Amniotic epithelial cell (primary cell): ENCODE data around the gene GAS6.
A peak's percentile ranks its signal among the peaks of the same experiment; 100 is the strongest.

ENCODE experiments used
- DNase-seq: peaks from one replicate; pipeline ENCODE4 v3.0.0-alpha.2; 2010; ENCODE audit warnings: low read depth

Gene GAS6

DNA sequence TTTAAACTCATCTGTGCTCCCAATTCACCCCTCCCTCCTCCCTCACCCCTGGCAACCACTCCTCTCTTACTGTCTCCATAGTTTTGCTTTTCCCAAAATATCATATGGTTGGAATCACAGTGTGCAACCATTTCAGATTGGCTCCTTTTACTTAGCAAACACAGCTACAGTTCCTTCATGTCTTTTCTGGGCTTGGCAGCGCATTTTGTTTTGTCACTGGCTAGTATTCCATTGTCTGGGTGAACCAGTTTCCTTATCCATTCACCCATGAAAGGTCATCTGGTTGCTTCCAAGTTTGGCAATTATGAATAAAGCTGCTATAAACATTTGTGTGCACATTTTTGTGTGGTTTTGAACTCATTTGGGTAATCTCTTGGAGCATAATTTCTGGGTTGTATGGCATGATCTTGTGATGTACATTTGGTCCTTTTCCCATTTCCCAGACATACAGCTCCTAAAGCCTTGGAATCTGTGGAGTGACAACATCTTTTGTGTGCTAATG, 23.9 kb upstream of the GAS6 start:
- peak; percentile 29 for DNase-seq

DNA sequence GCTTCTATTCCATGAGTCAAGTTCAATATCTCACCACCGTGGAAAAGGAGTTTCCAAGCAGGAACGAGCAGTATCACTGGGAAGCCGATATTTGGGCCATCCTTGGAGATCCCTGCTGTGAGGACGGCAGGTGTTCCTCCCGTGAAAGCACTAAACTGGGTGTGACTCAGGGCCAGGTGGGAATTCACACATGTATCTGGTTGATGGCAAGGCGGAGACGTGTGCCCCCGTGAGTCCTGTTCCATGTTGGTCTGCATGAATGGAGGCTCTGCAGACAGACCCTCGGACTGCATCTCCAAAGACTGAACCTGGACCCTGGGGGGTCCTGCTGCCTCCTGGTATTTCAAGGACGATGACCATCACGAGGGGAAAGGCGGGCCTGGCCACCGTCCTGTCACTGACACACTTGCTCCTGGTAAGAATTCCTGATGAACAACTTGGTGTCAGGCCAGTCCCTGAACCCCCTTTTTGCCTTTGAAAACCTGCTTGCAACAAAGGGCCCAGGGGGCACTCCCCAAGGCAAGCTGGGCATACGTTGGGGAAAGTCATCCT, 22.8 kb upstream of the GAS6 start:
- no peak for DNase-seq

DNA sequence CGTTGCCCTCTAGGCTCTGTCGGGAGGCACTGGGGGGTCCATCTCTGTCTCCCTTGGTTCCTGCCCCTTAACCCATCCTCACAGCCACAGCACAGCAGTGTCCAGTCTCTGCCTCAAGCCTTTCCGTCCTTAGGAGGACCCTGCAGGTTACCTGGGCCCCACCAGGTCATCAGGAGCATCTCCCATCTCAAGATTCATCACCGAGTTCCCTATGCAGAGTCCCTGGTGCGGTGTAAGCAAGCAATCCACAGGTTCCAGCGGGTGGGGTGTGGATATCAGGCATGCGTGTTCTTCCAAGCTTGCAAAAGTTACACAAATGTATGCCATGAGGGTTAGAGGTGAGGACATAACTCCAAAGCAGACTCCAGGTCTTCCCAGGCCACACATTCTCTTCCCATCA, 20.9 kb upstream of the GAS6 start:
- no peak for DNase-seq

DNA sequence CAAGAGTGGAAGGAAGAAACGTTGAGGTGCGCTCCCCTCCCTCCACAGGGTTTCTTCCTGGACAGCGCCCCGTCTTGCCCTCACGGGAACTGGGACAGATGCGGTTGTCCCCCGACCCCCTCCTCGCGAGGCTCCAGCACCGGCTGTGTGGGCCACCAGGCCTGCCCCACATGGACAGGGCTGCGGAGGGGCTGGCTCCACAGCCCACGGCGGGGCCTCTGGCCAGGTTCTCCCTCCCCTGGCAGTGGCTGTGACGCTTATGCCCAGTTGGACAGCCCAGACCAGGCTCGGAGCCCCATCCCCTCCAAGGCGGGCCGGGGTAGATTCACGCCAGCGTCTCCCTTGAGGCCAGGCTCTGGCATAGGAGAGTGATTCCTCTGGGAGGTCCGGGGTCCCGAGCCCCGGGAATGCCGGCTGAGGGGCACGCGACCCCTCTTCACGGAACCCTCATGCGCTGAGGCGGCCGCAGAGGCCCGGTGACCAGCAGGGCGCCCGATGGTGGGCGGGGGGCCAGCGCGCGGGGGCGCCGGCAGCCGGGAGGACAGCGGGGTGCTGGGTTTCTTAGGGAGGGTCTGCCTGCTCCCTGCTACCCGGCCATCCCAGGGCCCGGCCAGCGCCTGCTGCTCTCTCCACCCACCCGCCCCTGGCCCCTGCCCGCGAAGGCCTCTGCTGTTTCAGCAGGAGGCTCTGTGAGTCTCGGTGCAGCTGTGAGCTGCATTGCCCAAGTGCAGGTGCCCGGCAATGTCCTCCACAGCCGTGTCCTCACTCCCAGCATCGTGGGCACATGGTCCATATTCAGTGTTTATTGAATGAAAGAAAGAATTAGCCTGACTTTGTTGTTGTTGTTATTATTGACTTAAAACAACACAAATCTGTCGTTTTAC, 20.3 kb upstream of the GAS6 start:
- DNase-seq, result no peak

DNA sequence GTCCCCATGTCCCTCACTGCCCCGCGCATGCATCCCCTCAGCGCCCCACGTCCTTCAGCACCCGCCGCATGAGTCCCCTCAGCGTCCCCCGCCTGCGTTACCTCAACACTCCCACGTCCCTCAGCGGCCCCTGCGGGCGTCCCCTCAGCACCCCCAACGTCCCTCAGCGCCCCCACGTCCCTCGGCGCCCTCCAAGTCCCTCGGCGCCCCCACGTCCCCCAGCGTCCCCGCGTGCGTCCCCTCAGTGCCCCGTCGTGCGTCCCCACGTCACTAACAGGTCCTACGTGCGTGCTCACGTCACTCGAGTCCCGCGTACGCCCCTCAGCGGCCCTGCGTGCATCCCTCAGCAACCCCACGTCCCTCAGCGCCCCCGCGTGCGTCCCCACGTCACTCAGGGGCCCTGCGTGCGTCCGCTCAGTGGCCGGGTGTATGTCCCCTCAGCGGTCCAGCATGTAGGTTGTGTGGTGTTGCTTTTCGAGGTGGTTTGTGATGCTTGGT, 19.5 kb upstream of the GAS6 start:
- DNase-seq, result no peak

DNA sequence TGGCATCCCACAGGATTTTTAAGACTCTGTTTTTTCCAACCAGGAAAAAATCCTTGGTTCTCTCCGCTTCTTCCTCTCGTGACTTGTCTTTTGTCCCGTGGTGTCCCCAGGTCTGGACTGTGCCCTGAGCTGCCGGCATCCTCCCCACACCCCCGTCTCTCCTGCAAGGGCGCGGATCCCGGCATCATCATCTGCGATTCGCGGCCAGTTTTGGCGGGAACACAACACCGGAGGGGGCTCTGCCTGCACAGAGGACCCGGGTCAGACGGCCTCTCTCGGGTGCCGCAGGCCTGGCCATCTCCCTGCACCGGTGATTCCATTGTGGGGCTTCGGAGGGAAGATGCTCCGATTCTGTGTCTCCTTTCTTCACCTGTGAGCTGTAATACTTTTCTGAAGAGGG, 18.8 kb upstream of the GAS6 start:
- DNase-seq, result no peak

DNA sequence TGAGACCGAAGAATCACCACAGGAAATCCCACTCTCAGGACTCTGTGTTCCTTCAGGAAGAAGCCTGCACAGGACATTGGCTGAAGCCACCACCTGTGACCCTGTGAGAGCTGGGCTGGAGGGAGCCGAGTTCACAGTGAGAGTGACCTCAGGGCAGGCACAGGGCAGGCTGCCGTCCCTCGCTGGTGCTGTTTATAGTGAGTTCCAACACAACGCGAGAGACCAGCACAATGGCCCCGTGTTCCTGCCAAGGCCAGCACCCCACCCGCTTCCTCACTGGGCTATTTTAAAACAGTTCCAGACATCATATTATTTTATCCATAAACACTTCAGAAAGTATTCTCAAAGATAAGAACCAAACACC, 18.4 kb upstream of the GAS6 start:
- no peak for DNase-seq

DNA sequence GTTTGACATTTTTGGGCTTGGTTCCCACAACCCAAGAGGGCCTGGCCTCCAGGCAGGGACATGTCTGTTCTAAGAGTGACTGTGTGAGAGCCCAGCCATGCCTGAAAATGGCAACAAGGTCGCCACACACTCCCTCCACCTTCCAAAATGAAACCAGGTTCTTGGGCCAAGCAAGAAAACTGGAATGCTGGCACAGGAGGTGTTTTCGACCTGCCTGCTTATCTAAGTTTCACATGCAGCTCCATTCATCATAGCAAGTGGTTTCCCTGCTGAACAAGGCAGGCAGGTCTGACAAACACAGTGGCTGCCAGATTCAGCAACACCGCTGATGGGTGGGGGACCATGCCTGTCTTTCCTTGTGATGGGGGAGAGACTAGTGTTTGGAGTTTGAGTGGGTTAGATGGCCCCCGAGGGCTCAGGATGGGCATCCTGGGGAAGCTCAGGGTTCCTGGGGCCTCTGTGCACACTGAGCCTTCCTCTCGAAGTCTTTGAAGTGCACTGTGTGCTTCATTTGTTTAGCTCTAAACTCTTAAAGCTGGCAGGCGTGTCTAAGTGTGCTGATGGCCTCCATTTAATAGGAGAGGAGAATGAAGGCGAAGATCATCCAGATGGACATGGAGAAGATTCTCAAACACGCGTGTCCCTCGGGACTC, 17.9 kb upstream of the GAS6 start:
- peak; percentile 45 for DNase-seq

DNA sequence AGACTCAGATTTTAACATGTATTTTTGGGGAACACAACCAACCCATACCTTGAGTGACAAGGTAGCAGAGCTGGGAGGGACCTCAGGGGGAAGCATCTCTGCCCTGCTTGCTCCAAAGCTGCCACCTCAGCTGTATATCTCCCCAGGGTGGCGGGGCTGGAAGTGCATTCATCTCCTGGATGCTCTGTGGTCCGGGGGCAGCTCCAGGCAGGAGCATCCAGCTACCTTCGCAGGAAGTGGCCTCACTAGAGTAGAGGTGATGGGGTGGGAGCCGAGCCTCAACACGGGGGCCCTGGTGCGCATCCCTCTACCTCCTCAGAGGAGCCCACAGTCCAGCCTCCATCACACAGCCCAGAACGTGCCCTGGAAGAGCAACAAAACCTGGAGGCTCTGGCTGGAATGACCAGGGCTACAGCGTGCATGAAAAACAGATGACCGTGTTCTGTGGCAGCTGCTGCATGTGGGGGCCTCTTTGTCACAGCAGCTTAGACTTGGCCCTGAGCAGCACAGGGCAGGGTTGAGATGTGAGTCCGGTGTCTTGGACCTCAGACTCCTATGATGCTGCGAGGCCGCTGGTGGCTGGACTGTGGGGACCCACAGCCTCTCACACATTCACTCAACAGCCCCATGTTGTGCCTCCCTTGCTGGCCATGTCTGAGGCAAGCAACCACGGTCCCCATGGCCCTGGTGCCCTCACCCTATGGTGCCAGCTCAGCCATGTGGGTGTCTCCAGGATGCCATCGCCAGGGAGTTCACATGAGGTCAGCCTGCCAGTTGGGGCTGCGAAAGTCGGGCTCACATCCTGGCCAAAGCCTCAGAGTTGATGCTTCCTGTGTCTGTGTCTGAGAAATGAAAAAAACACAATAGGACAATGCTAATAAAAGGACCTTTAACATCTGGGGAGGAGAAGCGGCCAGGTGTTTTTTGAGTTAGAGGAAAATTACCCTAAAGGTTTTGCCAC, 17.1 kb upstream of the GAS6 start:
- DNase-seq, result no peak

DNA sequence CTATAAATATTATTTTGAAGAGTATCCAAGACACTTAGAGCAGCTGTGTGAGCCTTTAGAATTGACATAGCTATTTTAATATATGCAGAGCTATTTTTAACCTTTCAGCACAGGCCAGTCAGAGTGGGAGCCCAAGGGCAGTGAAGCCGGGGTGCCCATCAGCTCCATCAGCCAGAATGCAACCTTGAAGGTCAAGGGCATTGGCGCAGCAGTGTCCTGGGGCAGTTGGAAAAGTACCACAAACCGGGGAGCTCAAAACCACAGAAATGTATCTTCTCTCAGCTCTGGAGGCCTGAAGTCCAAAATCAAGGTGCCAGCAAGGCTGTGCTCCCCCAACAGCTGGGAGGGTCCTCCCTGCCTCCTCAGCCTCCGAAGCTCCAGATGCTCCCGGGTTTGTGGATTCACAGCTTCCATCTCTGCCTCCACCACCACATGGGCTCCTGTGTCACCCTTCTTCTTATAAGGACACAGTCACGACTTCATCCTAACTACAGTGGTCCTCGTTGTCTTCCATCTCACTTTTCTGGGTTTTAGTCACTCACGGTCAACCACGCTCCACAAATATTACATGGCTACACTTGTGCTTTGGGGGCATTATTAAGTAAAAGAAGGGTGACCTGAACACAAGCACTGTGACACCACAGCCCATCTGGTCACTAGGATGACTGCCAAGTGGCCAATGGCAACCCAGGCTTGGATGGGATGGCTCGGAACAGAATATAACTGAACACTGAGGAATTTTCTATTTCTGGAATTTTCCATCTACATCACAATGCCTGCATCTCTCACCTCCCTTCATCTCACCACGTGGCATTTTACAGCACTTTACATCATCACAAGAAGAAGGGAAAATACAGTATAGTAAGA, 15.9 kb upstream of the GAS6 start:
- no peak for DNase-seq

DNA sequence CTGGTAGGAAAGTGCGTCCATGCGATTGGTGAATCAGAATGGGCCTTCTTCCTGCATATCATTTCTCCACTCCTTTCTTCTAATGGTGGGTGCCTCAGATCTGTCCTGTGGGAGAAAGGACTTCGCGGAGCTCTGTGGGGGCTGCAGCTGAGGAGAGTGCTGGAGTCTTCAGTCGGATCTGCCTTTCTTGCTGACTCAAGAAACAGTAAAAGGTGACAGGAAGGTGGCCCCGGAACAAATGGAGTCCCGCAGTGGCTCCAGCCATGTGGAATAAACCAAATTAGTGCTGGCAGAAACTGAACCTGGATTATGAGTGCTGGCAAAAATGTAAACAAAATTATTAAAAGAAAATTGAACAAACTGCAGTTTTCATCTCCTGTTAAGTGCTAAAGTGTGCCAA, 15.1 kb upstream of the GAS6 start:
- DNase-seq, result no peak

DNA sequence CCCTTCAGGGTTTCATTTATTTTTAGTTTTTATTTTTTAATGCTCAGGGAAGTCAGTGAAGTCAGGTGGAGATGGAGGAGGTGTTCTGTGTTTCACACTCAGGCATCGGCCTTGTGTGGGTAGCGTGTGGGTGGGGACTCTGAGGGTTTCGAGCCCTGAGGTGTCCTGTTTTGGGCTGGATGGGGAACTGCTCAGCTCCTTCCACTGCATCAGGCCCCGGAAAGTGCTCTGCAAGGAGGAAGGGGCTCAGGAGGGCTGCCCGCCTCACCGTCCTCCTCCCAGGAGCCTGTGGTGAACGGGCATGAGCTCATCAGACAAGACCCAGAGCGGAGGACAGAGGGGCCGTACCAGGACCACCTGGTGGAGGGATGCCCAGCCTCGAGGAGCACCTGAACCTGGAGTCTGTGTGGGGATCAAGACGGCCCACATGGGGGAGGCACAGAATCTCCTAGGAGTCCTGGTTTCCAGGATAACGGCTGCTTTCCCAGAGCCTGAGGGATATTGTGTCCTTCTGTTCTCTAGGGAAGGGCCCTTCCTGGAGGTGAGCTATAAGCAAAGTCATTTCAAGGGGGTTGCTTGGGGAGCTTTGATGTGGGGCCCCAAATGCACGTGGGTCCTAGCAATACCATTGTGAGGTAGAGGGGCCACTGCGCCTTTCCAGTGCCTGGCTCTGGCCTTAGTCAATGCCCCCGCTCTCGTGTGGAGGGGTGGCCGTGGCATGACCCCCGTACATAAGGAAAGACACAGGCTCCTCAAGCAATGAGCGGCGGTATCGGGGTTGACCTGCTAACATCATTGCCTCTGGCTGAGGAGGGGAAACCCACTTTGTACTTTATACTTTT, 13.5 kb upstream of the GAS6 start:
- DNase-seq, result no peak

DNA sequence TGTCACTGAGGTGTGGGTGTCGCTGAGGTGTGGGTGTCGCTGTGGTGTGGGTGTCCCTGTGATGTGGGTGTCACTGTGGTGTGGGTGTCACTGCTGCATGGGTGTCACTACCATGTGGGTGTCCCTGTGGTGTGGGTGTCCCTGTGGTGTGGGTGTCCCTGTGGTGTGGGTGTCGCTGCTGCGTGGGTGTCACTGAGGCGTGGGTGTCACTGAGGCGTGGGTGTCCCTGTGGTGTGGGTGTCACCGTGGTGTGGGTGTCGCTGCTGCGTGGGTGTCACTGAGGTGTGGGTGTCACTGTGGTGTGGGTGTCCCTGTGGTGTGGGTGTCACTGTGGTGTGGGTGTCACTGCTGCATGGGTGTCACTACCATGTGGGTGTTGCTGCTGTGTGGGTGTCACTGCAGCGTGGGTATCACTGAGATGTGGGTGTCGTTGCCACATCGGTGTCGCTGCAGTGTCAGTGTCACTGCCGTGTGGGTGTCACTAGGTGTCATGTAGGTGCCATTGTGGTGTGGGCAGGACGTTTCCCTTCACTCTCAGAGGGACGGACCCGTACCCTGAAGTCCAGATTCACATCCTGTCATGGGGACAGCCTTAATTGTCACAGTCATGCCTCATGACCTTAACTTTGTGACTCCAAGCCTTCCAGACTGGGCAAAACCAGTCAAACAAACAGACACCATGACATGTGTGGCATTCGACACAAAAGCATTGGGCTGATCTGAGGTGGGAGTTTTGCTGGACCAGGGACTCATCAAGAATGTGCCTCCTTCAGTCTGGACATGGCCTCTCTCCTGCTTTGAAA, 12.7 kb upstream of the GAS6 start:
- DNase-seq, result no peak

DNA sequence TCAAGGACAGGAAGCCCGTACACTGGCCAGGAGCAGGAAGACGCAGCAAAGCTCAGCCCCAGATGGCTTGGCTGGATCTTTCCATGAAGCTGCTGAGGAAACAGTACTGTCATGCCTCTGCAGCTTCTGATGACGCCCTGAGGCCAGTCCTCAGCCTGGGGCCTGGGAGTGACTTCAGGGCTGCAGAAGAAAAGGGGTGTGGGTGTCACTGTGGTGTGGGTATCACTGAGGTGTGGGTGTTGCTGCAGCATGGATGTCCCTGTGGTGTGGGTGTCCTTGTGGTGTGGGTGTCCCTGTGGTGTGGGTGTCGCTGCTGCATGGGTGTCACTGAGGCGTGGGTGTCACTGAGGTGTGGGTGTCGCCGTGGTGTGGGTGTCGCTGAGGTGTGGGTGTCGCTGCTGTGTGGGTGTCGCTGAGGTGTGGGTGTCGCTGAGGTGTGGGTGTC, 12.0 kb upstream of the GAS6 start:
- no peak for DNase-seq

DNA sequence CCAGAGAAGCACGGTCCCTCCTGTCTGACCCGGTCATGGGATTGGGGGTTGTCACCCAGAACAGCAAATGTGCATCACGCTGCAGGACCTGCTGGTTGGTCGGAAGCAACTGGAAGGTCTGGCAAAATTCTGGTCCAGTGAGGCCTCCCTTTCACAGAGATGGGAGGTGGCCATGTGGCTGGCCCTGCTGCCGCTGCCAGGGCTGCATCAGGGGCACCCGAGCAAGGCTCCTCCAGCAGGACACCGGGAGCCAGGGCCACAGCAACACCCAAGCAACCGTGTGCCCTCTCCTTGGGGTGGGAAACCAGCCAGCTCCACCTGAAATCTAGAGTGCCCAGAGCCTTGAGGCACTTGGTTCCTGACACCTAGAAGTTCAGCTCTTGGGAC, 11.5 kb upstream of the GAS6 start:
- DNase-seq, result no peak

DNA sequence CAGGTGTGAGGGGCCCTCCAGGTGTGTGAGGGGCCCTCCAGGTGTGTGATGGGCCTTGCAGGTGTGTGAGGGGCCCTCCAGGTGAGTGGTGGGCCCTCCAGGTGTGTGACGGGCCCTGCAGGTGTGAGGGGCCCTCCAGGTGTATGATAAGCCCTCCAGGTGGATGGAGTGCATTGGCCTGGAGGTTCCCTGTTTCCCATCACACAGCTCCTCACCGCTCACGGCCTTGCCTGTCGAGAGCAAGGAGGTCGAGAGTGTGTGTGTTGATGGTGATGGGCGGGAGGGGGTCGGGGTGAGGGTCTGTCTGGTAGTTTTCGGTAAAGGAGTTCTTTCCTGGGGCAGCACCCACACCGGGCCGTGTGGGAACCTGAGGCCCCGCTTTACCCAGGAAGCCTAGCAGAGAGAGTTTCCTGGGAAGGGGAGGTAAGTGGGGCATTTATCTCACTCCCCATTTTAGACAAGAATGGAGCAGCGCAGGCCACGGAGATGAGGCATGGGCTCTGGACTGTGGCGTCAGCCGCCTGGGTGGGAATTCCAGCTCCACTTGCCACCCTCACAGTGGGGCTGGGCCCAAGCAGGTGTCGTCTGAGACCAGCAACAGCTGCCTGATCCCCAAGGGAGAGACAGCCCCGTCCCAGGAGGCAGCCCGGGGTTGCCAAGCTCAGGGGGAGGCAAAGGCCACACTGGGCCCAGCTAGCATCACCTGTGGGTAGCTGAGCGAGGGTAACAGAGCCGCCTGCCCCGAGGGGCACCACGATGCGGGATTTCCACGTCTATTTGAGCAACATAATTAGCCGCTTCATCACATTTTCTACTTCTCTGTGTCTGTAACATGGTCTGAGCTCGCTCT, 10.9 kb upstream of the GAS6 start:
- no peak for DNase-seq

DNA sequence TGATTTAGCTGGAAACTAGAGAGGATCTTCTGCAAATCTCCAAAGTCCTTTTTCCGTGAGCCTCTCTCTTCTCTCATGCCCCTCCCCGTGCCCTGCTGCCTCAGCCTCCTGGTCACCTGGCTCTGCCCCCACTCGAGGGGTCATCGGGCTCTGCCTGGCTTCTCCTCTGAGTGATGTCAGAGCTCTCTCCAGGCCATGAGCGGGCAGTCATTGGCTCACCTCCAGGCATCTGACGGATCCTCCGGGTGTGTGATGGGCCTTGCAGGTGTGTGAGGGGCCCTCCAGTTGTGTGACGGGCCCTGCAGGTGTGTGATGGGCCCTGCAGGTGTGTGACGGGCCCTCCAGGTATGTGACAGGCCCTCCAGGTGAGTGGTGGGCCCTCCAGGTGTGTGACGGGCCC, 10.3 kb upstream of the GAS6 start:
- DNase-seq, result no peak

DNA sequence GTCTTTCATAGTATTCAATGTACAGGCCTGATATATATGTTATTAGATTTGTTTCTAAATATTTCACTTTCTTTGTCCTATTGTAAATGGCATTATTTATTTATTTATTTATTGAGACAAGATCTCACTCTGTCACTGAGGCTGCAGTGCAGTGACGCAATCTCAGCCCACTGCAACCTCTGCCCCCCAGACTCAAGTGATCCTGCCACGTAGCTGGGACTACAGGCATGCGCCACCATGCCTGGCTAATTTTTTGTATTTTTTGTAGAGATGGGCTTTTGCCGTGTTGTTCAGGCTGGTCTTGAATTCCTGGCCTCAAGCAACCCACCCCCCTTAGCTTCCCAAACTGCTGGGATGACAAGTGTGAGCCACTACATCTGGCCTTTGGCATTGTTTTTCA, 5.4 kb upstream of the GAS6 start:
- DNase-seq, result no peak
